TTC549 (cell line): ENCODE results near the gene SRL.
A peak's percentile ranks its signal among the peaks of the same experiment; 100 is the strongest.
"Not testable (repeated sequence)": the region's sequence is repeated elsewhere in the genome, so short reads cannot be mapped to it uniquely, and the experiment has no call there.

Experiments
- FAIRE-seq: peaks from 2 replicates; lab custom pipeline; 2012; peaks lifted over from hg19 to GRCh38; lab: Jason Lieb, UNC

The SRL gene

GRCh38 chr16:4158143-4159093 is 83.5 kb downstream of the SRL start:
- no peak for FAIRE-seq

GRCh38 chr16:4157376-4157825 is 84.5 kb downstream of the SRL start:
- no peak for FAIRE-seq

GRCh38 chr16:4156503-4156902 is 85.4 kb downstream of the SRL start:
- FAIRE-seq: not testable (repeated sequence)

DNA sequence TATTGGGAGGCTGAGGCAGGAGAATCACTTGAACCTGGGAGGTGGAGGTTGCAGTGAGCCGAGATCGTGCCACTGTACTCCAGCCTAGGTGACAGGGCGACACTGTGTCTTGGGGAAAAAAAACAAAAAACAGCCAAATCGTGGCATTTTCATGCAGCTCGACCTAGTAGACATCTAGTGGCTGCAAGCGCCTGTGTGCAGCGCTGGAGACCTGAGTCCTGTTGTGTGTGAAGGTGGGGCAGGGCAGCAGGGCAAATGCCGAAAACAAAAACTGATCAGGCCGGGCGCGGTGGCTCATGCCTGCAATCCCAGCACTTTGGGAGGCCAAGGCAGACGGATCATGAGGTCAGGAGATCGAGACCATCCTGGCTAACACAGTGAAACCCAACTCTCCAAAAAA is 88.5 kb downstream of the SRL start:
- FAIRE-seq: not testable (repeated sequence)

- FAIRE-seq: no peak
Observed at GRCh38 chr16:4152267-4152666, 89.6 kb downstream of the SRL start.

- FAIRE-seq: no peak
Observed at GRCh38 chr16:4147236-4147635, 94.6 kb downstream of the SRL start.

DNA sequence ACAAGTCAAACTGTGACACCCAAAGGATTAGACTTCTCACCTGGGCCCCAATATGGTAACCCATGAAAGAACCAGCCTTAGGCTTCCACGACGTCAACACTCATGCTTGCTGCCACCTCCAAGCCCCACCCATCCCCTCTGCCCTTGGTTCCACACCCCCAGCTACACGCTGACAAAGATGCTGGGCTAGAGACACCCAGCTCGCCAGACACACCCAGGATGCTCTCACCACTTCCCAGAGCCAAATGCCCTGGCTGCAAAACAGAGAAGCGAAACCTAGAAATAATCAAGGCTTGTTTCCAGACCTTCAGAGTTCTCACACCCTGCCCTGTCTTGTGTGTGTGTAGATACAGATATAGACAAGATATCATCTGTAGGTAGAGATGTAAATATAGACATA is 99.6 kb downstream of the SRL start:
- no peak for FAIRE-seq

GRCh38 chr16:4141604-4142003 is 100.3 kb downstream of the SRL start:
- FAIRE-seq: no peak

DNA sequence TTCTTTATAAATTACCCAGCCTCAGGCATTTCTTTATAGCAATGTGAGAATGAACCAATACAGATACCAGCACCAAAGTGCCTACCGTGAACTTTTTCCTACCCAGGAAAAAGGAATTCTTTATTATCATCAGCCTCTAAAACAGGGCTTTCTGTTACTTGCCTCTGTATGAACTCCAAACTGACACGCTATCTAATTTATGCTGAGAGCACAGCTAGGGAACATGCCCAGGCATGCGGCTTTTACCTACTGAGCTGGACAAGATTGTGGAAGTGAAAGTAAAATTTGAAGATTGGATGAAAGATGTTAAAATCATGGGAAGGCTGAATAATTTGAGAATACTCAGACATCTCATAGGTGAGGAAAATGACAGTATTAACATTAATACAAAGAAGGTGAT is 101.2 kb downstream of the SRL start:
- FAIRE-seq: peak; percentile 5

- no peak for FAIRE-seq
Observed at GRCh38 chr16:4139968-4140367, 101.9 kb downstream of the SRL start.
